Activated T-cell treated with anti-CD3 and anti-CD28 coated beads, Interleukin-2, amount 50 U/mL, for 24 hours (primary cell): Measurements from ENCODE around the gene METAP2.

Experiments
- DNase-seq: peaks from one replicate; pipeline ENCODE4 v3.0.0-alpha.2; 2020
- H3K27ac Mint-ChIP-seq: 2 replicates; pipeline ENCODE4 v1.8.0; 2020; ENCODE audit warnings: mild to moderate bottlenecking, mixed read lengths
- H3K27me3 Mint-ChIP-seq: 2 replicates; pipeline ENCODE4 v1.8.0; 2020; ENCODE audit warnings: mixed read lengths
- H3K36me3 Mint-ChIP-seq: 2 replicates; pipeline ENCODE4 v1.8.0; 2020; ENCODE audit warnings: low read depth, mixed read lengths
- H3K4me1 Mint-ChIP-seq: 2 replicates; pipeline ENCODE4 v1.8.0; 2020; ENCODE audit warnings: low read depth, mixed read lengths
- H3K4me3 Mint-ChIP-seq: 2 replicates; pipeline ENCODE4 v1.8.0; 2020; ENCODE audit warnings: mild to moderate bottlenecking, moderate library complexity, mixed read lengths
- H3K9me3 Mint-ChIP-seq: 2 replicates; pipeline ENCODE4 v1.8.0; 2020; ENCODE audit warnings: mixed read lengths

The METAP2 gene

DNA sequence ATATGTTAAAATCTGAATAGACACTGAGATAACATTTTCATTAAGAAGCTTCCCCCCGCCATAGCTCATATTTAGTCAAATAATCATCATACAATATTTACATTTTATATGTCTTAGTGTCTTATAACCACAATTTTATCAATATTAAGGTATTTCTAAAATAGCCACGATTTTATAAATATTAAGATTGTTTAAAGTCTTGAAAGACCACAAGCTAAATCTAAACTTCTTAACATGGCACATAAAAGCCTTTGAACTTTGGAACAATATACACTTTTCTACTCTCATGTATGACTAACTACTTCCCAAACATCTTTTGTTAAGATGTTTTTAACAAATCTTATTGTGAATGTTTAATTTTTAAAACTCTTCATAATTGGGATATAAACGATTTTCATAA is 70.8 kb downstream of the METAP2 start:
- H3K4me1 Mint-ChIP-seq = peaks cover 31% of the 10 kb centered on the region
- no peak overlapping the region for H3K4me3 Mint-ChIP-seq
- H3K27me3 Mint-ChIP-seq = peaks cover 7% of the 10 kb centered on the region
- DNase-seq = no peak
- H3K36me3 Mint-ChIP-seq = peaks cover 9% of the 10 kb centered on the region
- no peak overlapping the region for H3K27ac Mint-ChIP-seq
- peaks cover 5% of the 10 kb centered on the region for H3K9me3 Mint-ChIP-seq

- Mint-ChIP-seq H3K36me3 (peaks cover 9% of the 10 kb centered on the region), H3K4me3 (no peak overlapping the region), H3K27ac (no peak overlapping the region), H3K9me3 (peaks cover 5% of the 10 kb centered on the region), H3K27me3 (peaks cover 7% of the 10 kb centered on the region), H3K4me1 (peaks cover 29% of the 10 kb centered on the region)
- DNase-seq = no peak
Measured at GRCh38 chr12:95545303-95545702, 71.4 kb downstream of the METAP2 start.

GRCh38 chr12:95545731-95546490 is 72.0 kb downstream of the METAP2 start:
- no peak overlapping the region for H3K4me3 Mint-ChIP-seq
- H3K4me1 Mint-ChIP-seq = peaks cover 33% of the 10 kb centered on the region
- H3K27me3 Mint-ChIP-seq = peaks cover 7% of the 10 kb centered on the region
- DNase-seq = no peak
- H3K9me3 Mint-ChIP-seq = peaks cover 5% of the 10 kb centered on the region
- peak overlapping the region; percentile 6 for H3K27ac Mint-ChIP-seq
- H3K36me3 Mint-ChIP-seq = peaks cover 9% of the 10 kb centered on the region

GRCh38 chr12:95546491-95546813 is 72.5 kb downstream of the METAP2 start:
- no peak for DNase-seq
- Mint-ChIP-seq H3K27me3 (peaks cover 7% of the 10 kb centered on the region), H3K4me1 (peaks cover 38% of the 10 kb centered on the region), H3K27ac (no peak overlapping the region), H3K4me3 (no peak overlapping the region), H3K36me3 (peaks cover 9% of the 10 kb centered on the region), H3K9me3 (peaks cover 5% of the 10 kb centered on the region)

GRCh38 chr12:95547522-95548055 is 73.6 kb downstream of the METAP2 start:
- no peak for DNase-seq
- peaks cover 10% of the 10 kb centered on the region for H3K36me3 Mint-ChIP-seq
- H3K27ac Mint-ChIP-seq = peak overlapping the region; percentile 89
- H3K9me3 Mint-ChIP-seq = peaks cover 5% of the 10 kb centered on the region
- peak overlapping the region; percentile 88 for H3K4me3 Mint-ChIP-seq
- peaks cover 7% of the 10 kb centered on the region for H3K27me3 Mint-ChIP-seq
- H3K4me1 Mint-ChIP-seq = peaks cover 49% of the 10 kb centered on the region

DNA sequence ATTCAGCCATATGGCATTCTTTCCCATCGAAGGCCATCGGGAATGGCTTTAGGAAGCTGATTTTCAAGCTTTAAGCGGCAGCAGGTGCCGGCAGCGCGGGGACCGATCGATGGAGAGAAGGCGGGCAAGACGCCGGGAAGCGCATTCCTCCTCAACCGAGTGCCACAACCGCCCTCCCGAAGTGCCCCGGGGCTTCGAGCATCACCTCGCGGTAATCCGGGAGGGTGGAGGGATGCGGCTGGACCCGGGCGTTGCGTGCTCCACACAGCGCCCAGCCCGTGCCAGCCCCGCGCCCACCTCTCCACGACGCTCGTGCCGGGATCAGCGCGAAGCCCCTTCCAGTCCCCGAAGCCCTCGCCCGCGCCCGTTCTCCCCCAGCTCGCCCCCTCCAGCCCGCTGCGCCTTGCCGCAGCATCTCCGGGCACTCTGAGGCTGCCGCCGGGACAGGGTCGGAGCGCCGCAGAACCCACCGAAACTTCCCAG is 74.1 kb downstream of the METAP2 start:
- peaks cover 10% of the 10 kb centered on the region for H3K36me3 Mint-ChIP-seq
- peak overlapping the region; percentile 89 for H3K27ac Mint-ChIP-seq
- H3K4me3 Mint-ChIP-seq = peak overlapping the region; percentile 88
- peaks cover 7% of the 10 kb centered on the region for H3K27me3 Mint-ChIP-seq
- peaks cover 52% of the 10 kb centered on the region for H3K4me1 Mint-ChIP-seq
- peaks cover 5% of the 10 kb centered on the region for H3K9me3 Mint-ChIP-seq
- DNase-seq = peak; percentile 72

DNA sequence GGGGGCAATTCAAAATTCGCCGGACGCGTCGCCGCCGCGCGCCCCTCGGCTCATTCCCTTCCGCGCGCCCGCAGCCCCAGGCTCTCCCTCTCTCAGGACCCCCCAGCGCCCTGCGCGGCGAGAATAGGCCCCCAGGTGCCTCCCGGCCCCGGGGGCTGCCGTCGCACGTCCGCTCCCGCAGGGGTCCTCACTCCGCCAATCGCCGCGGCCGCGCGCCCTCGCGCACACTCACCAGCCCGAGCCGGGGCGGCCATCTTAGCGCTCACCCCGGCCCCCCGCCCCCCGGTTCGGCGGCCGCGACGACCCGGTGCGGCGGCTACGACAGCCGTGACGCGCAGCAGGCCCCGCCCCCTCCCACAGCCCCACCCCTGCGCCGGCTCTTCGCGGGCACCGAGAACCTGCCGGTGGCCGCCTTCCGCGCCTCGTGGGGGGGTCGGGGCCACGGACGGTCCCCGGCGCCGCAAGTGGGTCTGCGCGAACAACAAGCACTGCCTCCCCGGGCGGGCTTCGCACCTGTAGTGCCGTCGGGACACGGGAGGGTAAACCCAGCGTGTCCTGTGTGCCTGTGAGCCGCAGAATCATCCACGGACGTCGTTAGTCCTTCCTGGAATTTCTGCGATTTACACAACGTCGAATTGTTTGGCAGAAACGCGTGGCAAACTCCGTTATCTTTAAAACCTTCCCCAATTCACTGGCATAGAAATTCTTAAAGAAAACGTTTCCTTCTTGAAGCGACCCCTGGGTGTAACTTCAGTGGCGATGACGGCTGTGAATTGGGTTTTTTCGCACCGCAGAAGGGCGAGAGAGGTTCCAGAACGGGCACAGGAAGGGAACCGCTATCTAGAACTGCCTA is 74.8 kb downstream of the METAP2 start:
- peak overlapping the region; percentile 88 for H3K4me3 Mint-ChIP-seq
- H3K27ac Mint-ChIP-seq = peak overlapping the region; percentile 88
- peak; percentile 82 for DNase-seq
- peaks cover 58% of the 10 kb centered on the region for H3K4me1 Mint-ChIP-seq
- H3K27me3 Mint-ChIP-seq = peaks cover 7% of the 10 kb centered on the region
- H3K36me3 Mint-ChIP-seq = peaks cover 10% of the 10 kb centered on the region
- H3K9me3 Mint-ChIP-seq = peaks cover 5% of the 10 kb centered on the region

DNA sequence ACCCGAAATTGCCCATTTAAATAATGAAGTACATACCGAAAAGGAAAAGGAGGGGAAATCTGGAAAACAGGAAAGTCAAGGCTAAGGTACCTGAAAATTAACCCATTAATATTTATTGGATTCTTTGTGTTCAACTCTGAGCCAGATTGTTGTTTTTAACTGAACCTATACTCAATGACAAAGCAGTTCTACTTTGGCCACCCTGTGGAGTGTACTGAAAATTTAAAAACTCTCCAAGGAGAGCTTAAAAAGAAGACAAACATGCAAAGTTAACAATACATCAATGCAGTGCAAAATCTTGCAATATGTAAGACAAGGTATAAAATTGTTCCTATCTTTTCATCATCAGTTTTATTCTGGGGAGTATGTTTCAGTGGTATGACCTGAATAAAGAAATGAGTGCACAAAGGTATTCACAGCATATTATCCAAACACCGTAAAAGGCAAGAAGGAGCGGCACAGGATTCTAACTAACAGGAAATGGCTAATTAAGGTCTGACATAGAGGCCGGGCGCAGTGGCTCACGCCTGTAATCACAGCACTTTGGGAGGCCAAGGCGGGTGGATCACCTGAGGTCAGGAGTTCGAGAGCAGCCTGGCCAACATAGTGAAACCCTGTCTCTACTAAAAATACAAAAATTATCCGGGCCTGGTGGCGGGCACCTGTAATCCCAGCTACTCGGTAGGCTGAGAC is 75.6 kb downstream of the METAP2 start:
- Mint-ChIP-seq H3K27ac (peak overlapping the region; percentile 88), H3K9me3 (peaks cover 5% of the 10 kb centered on the region), H3K4me1 (peaks cover 64% of the 10 kb centered on the region), H3K36me3 (peaks cover 10% of the 10 kb centered on the region), H3K27me3 (peaks cover 7% of the 10 kb centered on the region), H3K4me3 (peak overlapping the region; percentile 88)
- no peak for DNase-seq

DNA sequence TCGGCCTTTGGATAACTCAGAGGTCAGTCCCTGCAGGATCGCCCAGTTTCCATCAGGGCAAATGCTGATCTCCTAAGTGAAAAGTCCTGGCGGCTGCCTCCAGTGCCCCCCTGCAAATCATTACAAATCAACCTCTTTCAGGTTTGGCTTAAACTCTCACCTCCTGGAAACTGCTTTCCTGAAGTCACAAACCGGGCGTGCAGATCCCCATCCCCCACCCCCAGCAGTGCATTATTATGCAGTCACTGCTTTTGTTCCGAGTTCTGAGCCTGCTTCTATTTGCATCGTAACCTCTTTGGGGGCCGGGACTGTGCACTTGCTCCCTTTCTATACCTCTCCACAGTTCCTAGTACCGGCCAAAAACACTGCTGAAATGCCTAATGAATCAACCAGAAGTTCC is 77.4 kb downstream of the METAP2 start, which contains the start of gene USP44:
Gene USP44 (minus strand): TSS at position 172 of the 400 bp plus-strand sequence. CDS start 17,220 bp downstream, outside the sequence.
- peak within 1 kb of the TSS; percentile 77 for H3K4me3 Mint-ChIP-seq
- DNase-seq = peak; percentile 38

GRCh38 chr12:95551913-95552516 is 78.1 kb downstream of the METAP2 start:
- DNase-seq = no peak
- peaks cover 7% of the 10 kb centered on the region for H3K27me3 Mint-ChIP-seq
- peak overlapping the region; percentile 77 for H3K4me3 Mint-ChIP-seq
- peaks cover 10% of the 10 kb centered on the region for H3K36me3 Mint-ChIP-seq
- H3K27ac Mint-ChIP-seq = peak overlapping the region; percentile 90
- peaks cover 5% of the 10 kb centered on the region for H3K9me3 Mint-ChIP-seq
- H3K4me1 Mint-ChIP-seq = peaks cover 57% of the 10 kb centered on the region

More for the DNA sequence above, 77.4 kb downstream of the METAP2 start, which contains the start of gene USP44:
- peaks cover 10% of the 10 kb centered on the region for H3K36me3 Mint-ChIP-seq
- H3K9me3 Mint-ChIP-seq = peaks cover 5% of the 10 kb centered on the region
- peaks cover 7% of the 10 kb centered on the region for H3K27me3 Mint-ChIP-seq
- peaks cover 61% of the 10 kb centered on the region for H3K4me1 Mint-ChIP-seq
- H3K27ac Mint-ChIP-seq = peak within 1 kb of the TSS; percentile 90

GRCh38 chr12:95553197-95553943 is 79.4 kb downstream of the METAP2 start:
- peaks cover 8% of the 10 kb centered on the region for H3K36me3 Mint-ChIP-seq
- no peak for DNase-seq
- H3K27me3 Mint-ChIP-seq = no peaks in the 10 kb centered on the region
- H3K4me1 Mint-ChIP-seq = peaks cover 48% of the 10 kb centered on the region
- peak overlapping the region; percentile 90 for H3K27ac Mint-ChIP-seq
- H3K4me3 Mint-ChIP-seq = peak overlapping the region; percentile 77
- H3K9me3 Mint-ChIP-seq = peaks cover 5% of the 10 kb centered on the region

DNA sequence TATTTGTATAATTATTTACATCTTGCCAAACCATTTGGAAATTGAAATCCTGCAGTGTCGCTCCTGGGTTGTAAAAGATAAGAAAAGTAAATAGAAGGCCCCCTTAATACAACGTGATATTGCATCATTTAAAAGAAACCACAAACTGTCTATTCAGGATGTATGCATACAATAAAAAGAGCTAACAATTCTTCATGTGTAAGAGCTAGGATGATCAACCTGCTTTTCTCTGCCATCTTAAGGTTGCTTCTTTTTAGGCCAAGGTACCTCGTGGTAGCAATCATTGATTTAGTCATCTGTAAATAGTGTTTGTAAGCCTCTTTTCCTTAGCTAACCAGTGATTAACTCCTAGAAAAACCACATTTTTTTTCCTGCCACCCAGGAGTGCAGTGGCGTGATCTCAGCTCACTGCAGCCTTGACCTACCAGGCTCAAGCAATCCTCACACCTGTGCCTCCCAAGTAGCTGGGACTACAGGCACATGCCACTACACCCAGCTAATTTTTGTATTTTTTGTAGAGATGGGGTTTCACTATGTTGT is 80.7 kb downstream of the METAP2 start:
- Mint-ChIP-seq H3K4me1 (peaks cover 41% of the 10 kb centered on the region), H3K9me3 (peaks cover under 1% of the 10 kb centered on the region), H3K36me3 (peaks cover 2% of the 10 kb centered on the region), H3K27ac (peak overlapping the region; percentile 38), H3K27me3 (no peaks in the 10 kb centered on the region), H3K4me3 (no peak overlapping the region)
- DNase-seq = no peak

- H3K4me1 Mint-ChIP-seq = peaks cover 21% of the 10 kb centered on the region
Measured at GRCh38 chr12:95557625-95558024, 83.7 kb downstream of the METAP2 start.

More at GRCh38 chr12:95557625-95558024, 83.7 kb downstream of the METAP2 start:
- H3K36me3 Mint-ChIP-seq = no peaks in the 10 kb centered on the region
- no peak for DNase-seq
- no peak overlapping the region for H3K27ac Mint-ChIP-seq
- no peaks in the 10 kb centered on the region for H3K9me3 Mint-ChIP-seq
- H3K4me3 Mint-ChIP-seq = no peak overlapping the region
- H3K27me3 Mint-ChIP-seq = no peaks in the 10 kb centered on the region
